Activated T-helper 1 cell treated with anti-CD3 and anti-CD28 coated beads, Interleukin-12 subunit alpha, Interleukin-12 subunit beta, Interleukin-2, Interleukin-4 antibody, amounts not matched to agents 30 ng/mL and 10 ng/mL and 1 ng/mL, durations not matched to agents 14 hours and 24 hours and 36 hours (primary cell): ENCODE measurements around the gene ARHGAP18. TPM values are rescaled to one million over a fixed set of nuclear protein-coding genes. Genes with fewer than 3 reads are reported as not detected.

Source experiments
- DNase-seq: peaks from one replicate; pipeline ENCODE4 v3.0.0; 2021; ENCODE audit warnings: low spot score
- H3K27ac Mint-ChIP-seq: one replicate; pipeline ENCODE4 v1.8.0; 2021; ENCODE audit warnings: mild to moderate bottlenecking, mixed read lengths
- H3K27me3 Mint-ChIP-seq: one replicate; pipeline ENCODE4 v1.8.0; 2022; ENCODE audit warnings: mild to moderate bottlenecking, moderate library complexity, mixed read lengths; ENCODE audit not compliant: insufficient read depth
- H3K36me3 Mint-ChIP-seq: one replicate; pipeline ENCODE4 v1.8.0; 2021; ENCODE audit warnings: low read depth, mixed read lengths
- H3K4me1 Mint-ChIP-seq: one replicate; pipeline ENCODE4 v1.8.0; 2021; ENCODE audit warnings: low read depth, mixed read lengths
- H3K4me3 Mint-ChIP-seq: one replicate; pipeline ENCODE4 v1.8.0; 2021; ENCODE audit warnings: mild to moderate bottlenecking, moderate library complexity, mixed read lengths
- H3K9me3 Mint-ChIP-seq: one replicate; pipeline ENCODE4 v1.8.0; 2021; ENCODE audit warnings: mixed read lengths
- intact Hi-C: fragments of 100-400 bp; cut with micrococcal nuclease; formaldehyde crosslinking; loops from one replicate; pipeline ENCODE4 v1.15.1; 2024
- total RNA-seq: library from RNA; stranded (reverse); gene quantifications from 2 replicates; pipeline ENCODE4 v1.2.3, GENCODE V29; 2022

ARHGAP18 gene
- total RNA-seq, 1 donor from 2014 or later: 5.0 TPM

- intact Hi-C loops: no loop called here
These were observed 52.5 kb downstream of the ARHGAP18 start for GRCh38 chr6:129657483-129657882.

GRCh38 chr6:129655334-129655733 lies 54.6 kb downstream of the ARHGAP18 start:
- Mint-ChIP-seq H3K27ac (no peak overlapping the region), H3K4me1 (peaks cover 28% of the 10 kb centered on the region), H3K27me3 (no peaks in the 10 kb centered on the region), H3K9me3 (no peaks in the 10 kb centered on the region), H3K4me3 (no peak overlapping the region), H3K36me3 (no peaks in the 10 kb centered on the region)
- intact Hi-C loops: no loop called here
- DNase-seq: no peak

More at GRCh38 chr6:129657483-129657882, 52.5 kb downstream of the ARHGAP18 start:
- Mint-ChIP-seq H3K36me3 (no peaks in the 10 kb centered on the region), H3K4me3 (no peak overlapping the region), H3K27me3 (no peaks in the 10 kb centered on the region), H3K4me1 (peaks cover 28% of the 10 kb centered on the region), H3K9me3 (no peaks in the 10 kb centered on the region), H3K27ac (no peak overlapping the region)
- no peak for DNase-seq

- no peaks in the 10 kb centered on the region for H3K27me3 Mint-ChIP-seq
- intact Hi-C loops: no loop called here
- no peak for DNase-seq
- H3K4me1 Mint-ChIP-seq: peaks cover 23% of the 10 kb centered on the region
- H3K36me3 Mint-ChIP-seq: peaks cover 2% of the 10 kb centered on the region
- H3K9me3 Mint-ChIP-seq: no peaks in the 10 kb centered on the region
- no peak overlapping the region for H3K27ac Mint-ChIP-seq
- H3K4me3 Mint-ChIP-seq: no peak overlapping the region
These were observed 56.2 kb downstream of the ARHGAP18 start for GRCh38 chr6:129653746-129654145.

- Mint-ChIP-seq H3K36me3 (peaks cover 3% of the 10 kb centered on the region), H3K4me1 (peaks cover 25% of the 10 kb centered on the region), H3K27ac (no peak overlapping the region), H3K9me3 (no peaks in the 10 kb centered on the region), H3K4me3 (no peak overlapping the region), H3K27me3 (no peaks in the 10 kb centered on the region)
- no peak for DNase-seq
- intact Hi-C loops: no loop called here
These were observed 56.7 kb downstream of the ARHGAP18 start for GRCh38 chr6:129653229-129653628.

DNA sequence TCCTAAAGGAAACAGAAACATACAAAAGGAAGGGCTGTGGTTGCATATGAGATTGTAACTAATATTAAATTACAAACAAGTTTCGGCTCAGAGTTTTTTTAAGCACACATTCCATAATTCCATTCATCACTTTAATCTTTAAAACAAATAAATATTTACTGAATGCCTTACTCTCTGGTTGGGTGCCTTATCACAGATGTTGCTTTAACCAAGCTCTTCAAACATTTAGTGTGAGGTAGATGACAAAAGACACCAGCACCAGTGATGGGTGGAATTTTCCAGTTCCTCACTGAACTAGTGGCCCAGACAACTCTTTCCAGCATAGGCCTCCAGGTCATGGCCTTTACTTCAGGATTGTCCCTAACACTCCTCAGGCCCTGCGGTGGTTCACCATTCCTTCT lies 58.7 kb downstream of the ARHGAP18 start:
- H3K36me3 Mint-ChIP-seq: peaks cover 3% of the 10 kb centered on the region

GRCh38 chr6:129648819-129649491 lies 61.0 kb downstream of the ARHGAP18 start:
- H3K27ac Mint-ChIP-seq: no peak overlapping the region
- H3K4me3 Mint-ChIP-seq: no peak overlapping the region
- H3K9me3 Mint-ChIP-seq: no peaks in the 10 kb centered on the region
- H3K4me1 Mint-ChIP-seq: peaks cover 17% of the 10 kb centered on the region
- H3K36me3 Mint-ChIP-seq: peaks cover 3% of the 10 kb centered on the region
- DNase-seq: no peak
- H3K27me3 Mint-ChIP-seq: peaks cover 6% of the 10 kb centered on the region
- intact Hi-C loops: no loop called here

More for the DNA sequence above, 58.7 kb downstream of the ARHGAP18 start:
- Mint-ChIP-seq H3K9me3 (no peaks in the 10 kb centered on the region), H3K4me1 (peaks cover 25% of the 10 kb centered on the region), H3K27ac (no peak overlapping the region), H3K27me3 (peaks cover 3% of the 10 kb centered on the region), H3K4me3 (no peak overlapping the region)
- intact Hi-C loops: no loop called here
- no peak for DNase-seq

GRCh38 chr6:129647044-129647443 lies 62.9 kb downstream of the ARHGAP18 start:
- Mint-ChIP-seq H3K9me3 (no peaks in the 10 kb centered on the region), H3K27me3 (peaks cover 6% of the 10 kb centered on the region), H3K4me1 (peaks cover 12% of the 10 kb centered on the region), H3K4me3 (no peak overlapping the region), H3K36me3 (peaks cover 3% of the 10 kb centered on the region), H3K27ac (no peak overlapping the region)
- intact Hi-C loops: no loop called here
- DNase-seq: no peak

GRCh38 chr6:129646642-129647041 lies 63.3 kb downstream of the ARHGAP18 start:
- Mint-ChIP-seq H3K36me3 (peaks cover 4% of the 10 kb centered on the region), H3K27ac (no peak overlapping the region), H3K4me1 (peaks cover 8% of the 10 kb centered on the region), H3K9me3 (no peaks in the 10 kb centered on the region), H3K27me3 (peaks cover 6% of the 10 kb centered on the region), H3K4me3 (no peak overlapping the region)
- intact Hi-C loops: no loop called here
- DNase-seq: no peak

- H3K27ac Mint-ChIP-seq: no peak overlapping the region
- H3K9me3 Mint-ChIP-seq: no peaks in the 10 kb centered on the region
- intact Hi-C loops: no loop called here
- H3K4me3 Mint-ChIP-seq: no peak overlapping the region
- no peak for DNase-seq
- peaks cover 8% of the 10 kb centered on the region for H3K27me3 Mint-ChIP-seq
- peaks cover 5% of the 10 kb centered on the region for H3K4me1 Mint-ChIP-seq
- H3K36me3 Mint-ChIP-seq: peaks cover 8% of the 10 kb centered on the region
These were observed 64.0 kb downstream of the ARHGAP18 start for GRCh38 chr6:129645830-129646579.

DNA sequence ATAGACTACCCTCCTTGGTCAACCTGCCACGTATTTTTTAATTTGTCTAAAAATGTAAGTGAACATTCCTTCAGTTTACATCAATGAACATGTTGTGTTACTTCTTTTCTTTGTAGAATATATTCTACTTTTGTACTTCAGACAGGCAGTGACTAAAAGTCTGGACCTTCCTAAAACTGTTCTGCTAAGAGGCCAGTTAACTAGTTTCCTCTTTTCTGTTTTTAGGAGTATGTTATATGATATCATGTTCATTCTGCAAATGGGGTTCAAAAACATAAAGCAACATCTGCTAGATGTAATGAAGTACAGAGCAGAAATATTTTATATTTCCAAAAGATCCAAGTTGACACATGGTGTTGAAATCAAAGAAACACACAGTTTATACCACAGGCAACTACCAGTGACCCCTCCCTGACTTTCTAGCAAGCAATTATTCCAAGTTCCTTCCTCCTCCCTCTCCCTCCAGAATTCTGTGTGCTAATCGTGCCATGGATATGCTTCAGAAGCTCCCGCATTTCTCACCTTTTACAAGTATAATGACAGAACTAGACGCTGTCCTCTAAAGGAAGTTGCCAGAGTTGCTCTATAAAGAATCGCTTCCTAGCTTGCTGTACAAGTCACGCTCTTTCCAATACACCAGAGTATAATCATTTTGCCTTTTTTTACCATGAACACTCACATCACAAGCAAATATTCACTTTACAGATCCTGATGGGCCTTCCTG lies 64.7 kb downstream of the ARHGAP18 start:
- intact Hi-C loops: no loop called here
- H3K4me1 Mint-ChIP-seq: peaks cover 5% of the 10 kb centered on the region
- no peaks in the 10 kb centered on the region for H3K9me3 Mint-ChIP-seq
- H3K27me3 Mint-ChIP-seq: peaks cover 8% of the 10 kb centered on the region
- no peak for DNase-seq
- peaks cover 8% of the 10 kb centered on the region for H3K36me3 Mint-ChIP-seq
- H3K4me3 Mint-ChIP-seq: no peak overlapping the region
- H3K27ac Mint-ChIP-seq: no peak overlapping the region

GRCh38 chr6:129644567-129645015 lies 65.4 kb downstream of the ARHGAP18 start:
- Mint-ChIP-seq H3K4me1 (peaks cover 5% of the 10 kb centered on the region), H3K27me3 (peaks cover 8% of the 10 kb centered on the region), H3K4me3 (no peak overlapping the region), H3K9me3 (no peaks in the 10 kb centered on the region), H3K36me3 (peaks cover 8% of the 10 kb centered on the region), H3K27ac (no peak overlapping the region)
- DNase-seq: no peak
- intact Hi-C loops: no loop called here

DNA sequence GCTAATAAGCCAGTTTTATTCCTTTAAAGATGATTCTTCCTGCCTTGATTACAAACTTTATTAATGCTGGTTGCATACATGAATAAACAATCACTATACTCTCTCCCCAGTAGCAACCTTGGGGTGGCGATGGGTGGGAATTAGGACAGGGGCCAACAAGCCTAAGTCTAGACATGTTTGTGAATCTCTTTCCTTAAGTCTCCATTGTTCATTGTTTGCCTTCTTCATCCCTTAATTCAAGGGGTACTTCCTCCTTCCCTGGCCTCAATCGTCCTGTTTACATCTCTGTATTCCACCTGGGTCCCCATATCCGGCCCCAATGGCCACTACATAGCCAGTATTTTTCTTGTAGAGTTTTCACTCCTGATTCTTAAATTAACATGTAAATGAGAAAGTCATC lies 66.0 kb downstream of the ARHGAP18 start:
- intact Hi-C loops: no loop called here

GRCh38 chr6:129643176-129643575 lies 66.8 kb downstream of the ARHGAP18 start:
- Mint-ChIP-seq H3K36me3 (peaks cover 6% of the 10 kb centered on the region), H3K27ac (no peak overlapping the region), H3K4me1 (no peaks in the 10 kb centered on the region), H3K9me3 (no peaks in the 10 kb centered on the region), H3K4me3 (no peak overlapping the region), H3K27me3 (peaks cover 8% of the 10 kb centered on the region)
- DNase-seq: no peak
- intact Hi-C loops: no loop called here

More for the DNA sequence above, 66.0 kb downstream of the ARHGAP18 start:
- peaks cover 8% of the 10 kb centered on the region for H3K27me3 Mint-ChIP-seq
- no peak overlapping the region for H3K4me3 Mint-ChIP-seq
- no peaks in the 10 kb centered on the region for H3K9me3 Mint-ChIP-seq
- H3K27ac Mint-ChIP-seq: no peak overlapping the region
- peaks cover 4% of the 10 kb centered on the region for H3K4me1 Mint-ChIP-seq
- DNase-seq: no peak
- H3K36me3 Mint-ChIP-seq: peaks cover 8% of the 10 kb centered on the region
